Fibroblast of lung (primary cell): Measurements from ENCODE around the gene ACO1. TPM values are rescaled to one million over a fixed set of nuclear protein-coding genes. Genes with fewer than 3 reads are reported as not detected.
A peak's percentile ranks its signal among the peaks of the same experiment; 100 is the strongest.

Experiments
- DNase-seq, 2 donors: peaks; one replicate each; pipeline versions ENCODE4 v3.0.0 to v3.0.0-alpha.2; 2010; ENCODE audit warnings: low read depth in 2 of 2
- H2AFZ ChIP-seq: 2 replicates; pipeline ENCODE4 v1.5.1; 2012; ENCODE audit warnings: low read length, control low read depth, inconsistent platforms
- H3K27ac ChIP-seq: 2 replicates; pipeline ENCODE4 v1.5.1; 2011; ENCODE audit warnings: low read length, control low read depth; ENCODE audit not compliant: insufficient read depth
- H3K27me3 ChIP-seq: 2 replicates; pipeline ENCODE4 v1.5.1; 2011; ENCODE audit warnings: mild to moderate bottlenecking, low read length; ENCODE audit not compliant: control insufficient read depth, insufficient read depth
- H3K36me3 ChIP-seq: 2 replicates; pipeline ENCODE4 v1.5.1; 2011; ENCODE audit warnings: low read length; ENCODE audit not compliant: control insufficient read depth, insufficient read depth
- H3K4me1 ChIP-seq: 2 replicates; pipeline ENCODE4 v1.5.1; 2011; ENCODE audit warnings: low read length; ENCODE audit not compliant: control insufficient read depth, insufficient read depth; ENCODE audit errors: extremely low read depth
- H3K4me2 ChIP-seq: 2 replicates; pipeline ENCODE4 v1.5.1; 2011; ENCODE audit warnings: low read length, control low read depth; ENCODE audit not compliant: insufficient read depth; ENCODE audit errors: extremely low read depth
- H3K4me3 ChIP-seq, 4 experiments: fragments of 200-600 bp in 1 of 4; sonication (generic) in 1 of 4; replicated peaks in 1 of 4; 2 replicates each; pipeline ENCODE4 v1.5.1; 2011 to 2016; ENCODE audit warnings: low read length in 4 of 4, low read depth in 3 of 4, mild to moderate bottlenecking in 3 of 4, control low read depth in 2 of 4, inconsistent platforms in 1 of 4, mixed read lengths in 1 of 4; ENCODE audit not compliant: insufficient read depth in 1 of 4; ENCODE audit errors: control extremely low read depth in 1 of 4
- H3K79me2 ChIP-seq: 2 replicates; pipeline ENCODE4 v1.5.1; 2012; ENCODE audit warnings: mild to moderate bottlenecking, low read length, inconsistent platforms; ENCODE audit not compliant: control insufficient read depth, insufficient read depth
- H3K9ac ChIP-seq: 2 replicates; pipeline ENCODE4 v1.5.1; 2011; ENCODE audit warnings: mild to moderate bottlenecking, low read length, control low read depth; ENCODE audit not compliant: insufficient read depth
- H3K9me3 ChIP-seq: 2 replicates; pipeline ENCODE4 v1.5.1; 2012; ENCODE audit warnings: low read depth, low read length; ENCODE audit not compliant: control insufficient read depth, insufficient read depth
- H4K20me1 ChIP-seq: 2 replicates; pipeline ENCODE4 v1.5.1; 2011; ENCODE audit warnings: low read length; ENCODE audit not compliant: control insufficient read depth, insufficient read depth; ENCODE audit errors: extremely low read depth
- EZH2 ChIP-seq: IDR thresholded peaks from 2 replicates; pipeline ENCODE4 v1.5.1; 2012; ENCODE audit warnings: low read length, control low read depth, mild to moderate bottlenecking; ENCODE audit errors: missing control alignments
- polyA plus RNA-seq, 2 donors: library from polyadenylated mRNA; depleted of rRNA in 1 of 2; stranded (reverse) in 1 of 2; unstranded in 1 of 2; fragments of >200 nt; gene quantifications; 2 replicates each; pipeline ENCODE4 v1.2.1, GENCODE V29; 2011 to 2012; ENCODE audit warnings: missing spikeins in 1 of 2
- total RNA-seq: library from RNA; depleted of rRNA; stranded (reverse); fragments of >200 nt; gene quantifications from 2 replicates; pipeline ENCODE4 v1.2.1, GENCODE V29; 2014
- TF ChIP-seq, protein P1 (sequence below), 2 donors: IDR thresholded peaks in 1 of 2; conservative IDR thresholded peaks in 1 of 2; 1 replicate in 1 of 2; 2 replicates in 1 of 2; pipeline ENCODE4 v1.5.1; 2011 to 2012; ENCODE audit warnings: low read length in 2 of 2, control low read depth in 1 of 2, inconsistent platforms in 1 of 2, low read depth in 1 of 2, mild to moderate bottlenecking in 1 of 2

ACO1 gene
- total and polyA plus RNA-seq, 2 donors (not counting 1 experiment from before 2014, with no cell fraction given), result 77.8 to 158 TPM

DNA sequence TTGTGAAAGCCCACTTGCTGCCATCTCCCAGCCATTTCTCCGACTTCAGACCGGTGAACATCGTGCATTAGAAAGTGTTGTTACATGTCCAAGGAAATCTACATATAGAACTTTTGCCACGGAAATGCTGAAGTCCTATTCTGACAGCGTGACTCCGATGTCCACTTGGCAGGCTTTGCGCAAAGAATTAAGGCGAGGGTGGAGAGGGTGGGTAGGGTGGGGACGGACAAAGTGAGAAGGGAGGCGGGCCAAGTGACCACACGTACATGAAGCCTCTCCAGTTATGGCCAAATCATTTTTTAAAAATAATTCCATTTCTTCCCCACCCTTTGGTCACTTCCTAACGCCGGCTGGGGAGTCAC is 460 bp upstream of the ACO1 start:
- Histone ChIP-seq H3K79me2 (peaks cover 36% of the 10 kb centered on the region), H3K9me3 (no peaks in the 10 kb centered on the region), H2AFZ (peak overlapping the region; percentile 79), H4K20me1 (no peaks in the 10 kb centered on the region), H3K4me3 (peak overlapping the region; percentile 47 to 85 (median 76)), H3K27ac (peak overlapping the region; percentile 87), H3K36me3 (peaks cover 2% of the 10 kb centered on the region), H3K4me1 (peaks cover 9% of the 10 kb centered on the region), H3K4me2 (peak overlapping the region; percentile 80), H3K27me3 (no peaks in the 10 kb centered on the region), H3K9ac (peak overlapping the region; percentile 52)
- DNase-seq, result no peak
- TF ChIP-seq, protein P1, sequence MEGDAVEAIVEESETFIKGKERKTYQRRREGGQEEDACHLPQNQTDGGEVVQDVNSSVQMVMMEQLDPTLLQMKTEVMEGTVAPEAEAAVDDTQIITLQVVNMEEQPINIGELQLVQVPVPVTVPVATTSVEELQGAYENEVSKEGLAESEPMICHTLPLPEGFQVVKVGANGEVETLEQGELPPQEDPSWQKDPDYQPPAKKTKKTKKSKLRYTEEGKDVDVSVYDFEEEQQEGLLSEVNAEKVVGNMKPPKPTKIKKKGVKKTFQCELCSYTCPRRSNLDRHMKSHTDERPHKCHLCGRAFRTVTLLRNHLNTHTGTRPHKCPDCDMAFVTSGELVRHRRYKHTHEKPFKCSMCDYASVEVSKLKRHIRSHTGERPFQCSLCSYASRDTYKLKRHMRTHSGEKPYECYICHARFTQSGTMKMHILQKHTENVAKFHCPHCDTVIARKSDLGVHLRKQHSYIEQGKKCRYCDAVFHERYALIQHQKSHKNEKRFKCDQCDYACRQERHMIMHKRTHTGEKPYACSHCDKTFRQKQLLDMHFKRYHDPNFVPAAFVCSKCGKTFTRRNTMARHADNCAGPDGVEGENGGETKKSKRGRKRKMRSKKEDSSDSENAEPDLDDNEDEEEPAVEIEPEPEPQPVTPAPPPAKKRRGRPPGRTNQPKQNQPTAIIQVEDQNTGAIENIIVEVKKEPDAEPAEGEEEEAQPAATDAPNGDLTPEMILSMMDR (conservative IDR thresholded peaks at IDR 0.05 in 1 of 2, IDR thresholded peaks at IDR 0.05 in 1 of 2; ENCODE audit: low read depth in 1 of 2, low read length in 2 of 2), result no peak
- TF ChIP-seq EZH2, result no peak

DNA sequence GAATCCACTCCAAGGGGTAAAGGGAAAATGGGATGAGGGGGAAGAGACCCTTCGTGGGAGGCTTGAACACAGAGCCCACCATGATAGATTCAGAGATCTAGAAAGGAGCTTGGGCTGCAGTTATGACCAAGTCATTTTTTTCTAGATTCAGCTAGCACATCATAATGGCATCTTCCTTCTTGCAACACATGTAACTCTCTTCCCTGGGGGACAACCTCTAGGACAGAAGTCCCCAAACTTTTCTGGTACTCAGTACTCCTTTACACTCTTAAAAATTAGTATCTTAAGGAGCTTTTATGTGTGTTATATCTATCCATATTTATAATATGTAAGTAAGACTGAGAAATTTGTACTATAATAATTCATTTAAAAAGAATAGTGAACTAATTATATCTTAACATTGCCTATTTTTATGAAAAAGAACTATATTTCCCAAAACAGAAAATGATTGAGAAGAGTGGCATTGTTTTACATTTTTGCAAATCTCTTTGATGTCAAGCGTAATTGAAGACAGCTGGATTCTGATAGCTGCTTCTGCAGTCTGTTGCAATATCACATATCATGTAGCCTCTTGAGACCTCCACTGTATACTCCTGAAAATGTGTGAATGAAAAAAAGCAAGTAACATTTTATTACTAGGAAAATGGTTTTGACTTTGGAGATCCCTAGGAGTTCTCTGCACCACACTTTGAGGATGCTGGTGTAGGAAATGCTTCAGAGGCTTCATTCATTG is 875 bp downstream of the ACO1 start:
- H3K27me3 ChIP-seq, result no peaks in the 10 kb centered on the region
- TF ChIP-seq EZH2, result no peak
- TF ChIP-seq, protein P1 (conservative IDR thresholded peaks at IDR 0.05 in 1 of 2, IDR thresholded peaks at IDR 0.05 in 1 of 2; ENCODE audit: low read depth in 1 of 2, low read length in 2 of 2), result no peak
- H3K9ac ChIP-seq, result peak overlapping the region; percentile 83
- H3K4me3 ChIP-seq, result peak overlapping the region; percentile 80 to 90 (median 83)
- peaks cover 44% of the 10 kb centered on the region for H3K79me2 ChIP-seq
- H3K36me3 ChIP-seq, result peaks cover 2% of the 10 kb centered on the region
- no peaks in the 10 kb centered on the region for H4K20me1 ChIP-seq
- H2AFZ ChIP-seq, result no peak overlapping the region
- H3K27ac ChIP-seq, result peak overlapping the region; percentile 87
- H3K4me2 ChIP-seq, result peak overlapping the region; percentile 38
- H3K9me3 ChIP-seq, result no peaks in the 10 kb centered on the region
- DNase-seq, result peak in 1 of 2 donors; percentile 17
- H3K4me1 ChIP-seq, result peaks cover 8% of the 10 kb centered on the region

DNA sequence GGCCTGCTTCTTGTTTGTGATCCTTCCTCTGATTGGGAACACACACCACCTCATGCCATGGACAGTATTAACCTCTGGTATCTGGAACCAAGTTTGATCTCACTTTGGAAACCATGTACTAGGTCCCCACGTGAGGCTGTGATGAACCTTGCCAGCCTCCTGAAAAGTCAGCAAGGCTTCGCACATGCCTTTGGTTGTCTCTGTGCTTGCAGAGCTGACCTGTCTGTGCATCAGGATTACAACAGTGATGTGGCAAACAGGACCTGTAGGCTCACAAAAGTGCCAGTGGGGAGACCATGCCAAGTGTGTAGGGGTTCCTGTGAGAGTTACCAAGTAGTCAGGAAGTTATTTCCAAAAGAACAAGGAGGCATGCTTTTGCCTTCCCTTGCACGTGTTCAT is 1.4 kb downstream of the ACO1 start:
- no peak overlapping the region for H3K9ac ChIP-seq
- no peak for DNase-seq

More for the DNA sequence above, 1.4 kb downstream of the ACO1 start:
- Histone ChIP-seq H3K27ac (no peak overlapping the region), H3K27me3 (no peaks in the 10 kb centered on the region), H3K4me3 (peak overlapping the region in 3 of 4 experiments; percentile 80 to 90 (median 85)), H3K9me3 (no peaks in the 10 kb centered on the region), H2AFZ (no peak overlapping the region), H4K20me1 (no peaks in the 10 kb centered on the region), H3K36me3 (peaks cover 2% of the 10 kb centered on the region), H3K79me2 (peaks cover 45% of the 10 kb centered on the region), H3K4me2 (peak overlapping the region; percentile 38), H3K4me1 (peaks cover 8% of the 10 kb centered on the region)
- no peak for TF ChIP-seq EZH2
- TF ChIP-seq, protein P1 (conservative IDR thresholded peaks at IDR 0.05 in 1 of 2, IDR thresholded peaks at IDR 0.05 in 1 of 2; ENCODE audit: low read depth in 1 of 2, low read length in 2 of 2), result no peak
